Transverse colon (tissue), 3 donors: ENCODE data around the gene CRTC2.

Experiments
- CTCF ChIP-seq, 5 experiments: fragments of 200-600 bp in 3 of 5; fragments of 450-650 bp in 2 of 5; sonication (generic) in 3 of 5; IDR thresholded peaks; 1 replicate in 2 of 5; 2 replicates in 3 of 5; pipeline ENCODE4 v1.5.1; 2016 to 2017; ENCODE audit warnings: antibody characterized with exemption in 5 of 5, inconsistent platforms in 3 of 5, mild to moderate bottlenecking in 2 of 5, moderate library complexity in 1 of 5
- POLR2A ChIP-seq: fragments of 450-650 bp; IDR thresholded peaks from one replicate; pipeline ENCODE4 v1.6.1; 2016; ENCODE audit warnings: antibody characterized with exemption, mild to moderate bottlenecking, moderate library complexity

DNA sequence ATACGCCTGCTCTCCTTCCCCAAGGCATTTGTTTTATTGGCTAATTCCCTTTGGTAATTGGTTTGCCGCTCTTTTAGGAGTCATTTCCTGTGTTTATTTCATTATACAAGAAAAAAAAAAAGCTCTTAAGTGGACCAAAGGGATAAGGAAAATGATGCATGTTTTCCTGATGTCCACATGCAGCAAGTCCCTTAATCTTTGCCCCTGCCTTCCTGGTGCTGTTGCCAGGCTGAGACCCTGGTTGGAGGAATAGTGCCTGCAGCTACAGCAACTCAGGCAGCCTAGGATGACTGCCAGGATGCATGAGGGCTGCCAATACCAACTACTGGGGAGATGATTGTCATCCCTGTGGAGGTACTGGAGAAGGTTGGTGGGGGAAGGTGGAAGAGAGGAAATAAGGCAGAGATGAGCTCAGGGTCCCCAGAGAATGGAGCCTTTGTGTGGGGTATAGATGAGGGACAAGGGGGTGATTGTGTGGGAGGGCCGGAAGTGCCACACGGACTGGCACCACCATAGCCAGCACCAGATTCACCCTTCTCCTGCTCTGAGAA, 29.5 kb downstream of the CRTC2 start:
- no peak for TF ChIP-seq CTCF (IDR thresholded peaks at IDR 0.05)
- TF ChIP-seq POLR2A, result no peak
